ENCODE measurements around the gene PUM2. TPM values are rescaled to one million over a fixed set of nuclear protein-coding genes. Genes with fewer than 3 reads are reported as not detected.

Gene PUM2
- total RNA-seq, 2 experiments from 2014 or later: 78.4 to 112 TPM

DNA sequence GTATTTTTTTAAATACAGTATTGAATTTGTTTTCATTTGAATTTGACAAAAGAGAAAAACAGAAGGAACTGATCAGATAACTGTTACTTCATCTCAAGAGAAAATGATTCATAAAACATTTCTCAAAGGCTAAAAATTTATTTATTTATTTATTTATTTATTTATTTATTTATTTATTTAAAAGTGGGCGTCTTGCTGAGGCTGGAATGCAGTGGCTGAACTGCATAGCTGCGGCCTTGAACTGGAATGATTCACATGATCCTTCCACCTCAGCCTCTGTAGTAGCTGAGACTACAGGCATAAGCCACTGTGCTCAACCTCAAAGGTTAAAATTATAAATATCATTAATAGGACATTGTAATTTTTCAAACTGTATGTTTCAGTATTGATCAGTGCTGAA lies 4.5 kb upstream of the PUM2 start:
- DNase-seq (no peak), ATAC-seq (no peak)
- no peak overlapping the region for H3K27ac Mint-ChIP-seq

DNA sequence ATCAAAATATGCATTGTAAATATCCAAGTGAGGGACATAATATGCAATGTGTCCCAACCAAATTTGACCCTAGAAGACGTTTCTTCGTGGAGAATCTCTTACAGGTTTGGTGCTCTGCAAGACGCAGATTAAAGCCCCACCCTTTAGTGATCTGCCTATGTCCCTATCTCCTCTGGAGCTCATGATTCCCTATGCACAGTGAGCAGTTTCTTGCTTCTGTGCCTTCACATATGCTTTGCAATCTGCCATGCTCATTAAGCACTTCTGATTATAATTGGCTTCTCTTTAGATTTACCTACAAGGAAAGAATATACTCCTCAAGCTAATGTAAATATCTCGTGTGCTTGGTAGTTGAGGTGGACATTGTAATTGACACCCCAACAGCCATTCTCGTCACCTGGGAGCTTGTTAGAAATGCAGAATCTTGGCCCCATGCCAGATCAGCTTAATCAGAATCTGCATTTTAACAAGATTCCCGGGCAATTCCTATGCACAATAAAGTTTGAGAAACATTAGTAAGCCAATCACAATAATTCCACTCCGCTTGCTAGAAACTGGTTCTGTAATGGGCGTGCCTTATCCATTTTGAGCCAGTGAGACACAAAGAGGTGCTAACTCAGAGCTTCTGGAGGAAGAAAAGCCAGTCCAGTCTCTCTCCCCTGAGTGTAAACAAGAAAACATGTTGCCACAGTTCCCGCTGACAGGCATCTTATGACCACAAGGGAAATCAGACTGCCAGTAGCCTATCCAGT lies 2.8 kb upstream of the PUM2 start:
- Mint-ChIP-seq H3K4me3 (no peak overlapping the region), H3K4me1 (peaks cover 4% of the 10 kb centered on the region), H3K27ac (peak overlapping the region; percentile 12), H3K9me3 (ENCODE audit: low read depth) (no peaks in the 10 kb centered on the region), H3K27me3 (no peaks in the 10 kb centered on the region), H3K36me3 (ENCODE audit: low read depth) (peaks cover 13% of the 10 kb centered on the region)
- ChIA-PET CTCF (interaction anchor here (0.7 to 2.8 kb wide), 6 partner anchors 10 to 297 kb away, joined by 4 to 20 read pairs (median 4); partner anchors contain the start of gene HS1BP3), POLR2A (interaction anchor here (0.6 to 0.9 kb wide), 3 partner anchors 13 to 458 kb away, joined by 3 read pairs; no protein-coding TSS in a partner anchor)
- intact Hi-C loops (cut with DNase I, micrococcal nuclease): loop anchor here (5.0 to 10.0 kb wide), 4 partner anchors 361 to 1789 kb away; partner anchors contain the start of genes RDH14 (in 1 of the 2), TTC32 (in 1 of the 2) and WDR35 (in 1 of the 2)
- ATAC-seq (no peak), DNase-seq (no peak)

More for the DNA sequence above, 4.5 kb upstream of the PUM2 start:
- ChIA-PET CTCF (interaction anchor here (0.6 kb wide), 1 partner anchor 406 kb away, joined by 3 read pairs; no protein-coding TSS in a partner anchor), POLR2A (no interaction called here)
- no peaks in the 10 kb centered on the region for H3K27me3 Mint-ChIP-seq
- intact Hi-C loops (cut with DNase I, micrococcal nuclease): loop anchor here in 1 of 2 experiments (10.0 kb wide), 1 partner anchor 1790 kb away; the partner anchor contains the start of gene RDH14
- no peaks in the 10 kb centered on the region for H3K36me3 Mint-ChIP-seq (ENCODE audit: low read depth)
- H3K4me1 Mint-ChIP-seq: no peaks in the 10 kb centered on the region
- H3K4me3 Mint-ChIP-seq: no peak overlapping the region
- no peaks in the 10 kb centered on the region for H3K9me3 Mint-ChIP-seq (ENCODE audit: low read depth)

DNA sequence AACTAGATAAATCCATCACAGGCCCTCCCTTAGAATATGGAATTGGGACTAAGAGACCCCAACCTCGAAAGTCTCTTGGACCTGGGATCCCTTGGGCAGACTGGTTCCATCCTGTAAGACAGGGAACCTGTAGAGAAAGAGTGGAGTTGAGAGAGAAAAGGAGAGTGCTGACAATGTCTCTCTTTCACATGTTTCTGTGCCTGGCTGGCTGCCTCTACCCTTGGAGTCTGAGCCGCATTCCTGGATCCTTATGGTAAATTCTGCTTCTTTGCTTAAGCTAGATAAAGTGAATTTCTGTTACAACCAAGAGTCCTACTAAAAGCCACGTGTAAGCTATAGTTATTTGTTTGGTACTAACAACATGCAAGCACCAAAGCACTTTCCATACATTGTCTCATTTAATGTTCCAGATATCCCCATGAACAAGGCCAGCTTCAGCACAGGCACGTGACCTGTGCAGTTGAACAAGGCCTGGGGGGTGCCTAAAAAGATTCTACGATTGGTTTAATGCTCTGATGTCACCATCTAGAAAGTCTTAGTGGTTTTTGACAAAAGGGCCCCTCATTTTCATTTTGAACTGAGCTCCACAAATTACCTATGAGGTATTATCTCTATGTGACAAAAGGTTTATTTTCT lies 2.1 kb upstream of the PUM2 start:
- intact Hi-C loops (cut with DNase I, micrococcal nuclease): loop anchor here (5.0 to 10.0 kb wide), 4 partner anchors 360 to 1788 kb away; partner anchors contain the start of genes RDH14 (in 1 of the 2), TTC32 (in 1 of the 2) and WDR35 (in 1 of the 2)
- no peak overlapping the region for H3K4me3 Mint-ChIP-seq
- ATAC-seq (no peak), DNase-seq (no peak)
- peaks cover 17% of the 10 kb centered on the region for H3K36me3 Mint-ChIP-seq (ENCODE audit: low read depth)
- H3K9me3 Mint-ChIP-seq (ENCODE audit: low read depth): no peaks in the 10 kb centered on the region
- H3K27ac Mint-ChIP-seq: no peak overlapping the region
- ChIA-PET CTCF (interaction anchor here (1.2 to 2.8 kb wide), 6 partner anchors 9 to 298 kb away, joined by 4 to 20 read pairs (median 4); partner anchors contain the start of gene HS1BP3), POLR2A (interaction anchor here (0.6 to 0.9 kb wide), 3 partner anchors 14 to 457 kb away, joined by 3 read pairs; no protein-coding TSS in a partner anchor)
- peaks cover 7% of the 10 kb centered on the region for H3K4me1 Mint-ChIP-seq
- no peaks in the 10 kb centered on the region for H3K27me3 Mint-ChIP-seq

DNA sequence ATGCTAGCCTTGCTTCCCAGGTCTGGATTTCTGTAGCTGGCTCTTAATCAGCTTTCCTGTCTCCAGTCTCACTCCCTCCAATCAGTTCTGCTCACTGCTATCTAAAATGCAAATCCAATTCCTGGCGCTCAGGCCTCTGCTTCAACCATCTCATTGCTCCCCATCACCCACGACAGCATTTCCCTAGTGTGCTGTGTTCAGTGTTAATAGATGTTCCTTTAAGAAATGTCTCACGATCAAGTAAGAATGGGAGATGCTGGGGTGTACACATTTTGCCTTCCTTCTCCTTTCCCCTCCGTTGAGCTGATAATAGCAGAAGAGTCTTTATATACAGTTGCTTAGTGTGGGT lies 1.6 kb upstream of the PUM2 start:
- Mint-ChIP-seq H3K9me3 (ENCODE audit: low read depth) (no peaks in the 10 kb centered on the region), H3K4me3 (no peak overlapping the region), H3K36me3 (ENCODE audit: low read depth) (peaks cover 20% of the 10 kb centered on the region), H3K27ac (no peak overlapping the region), H3K4me1 (peaks cover 12% of the 10 kb centered on the region), H3K27me3 (no peaks in the 10 kb centered on the region)
- CTCF ChIA-PET: interaction anchor here (1.2 to 2.8 kb wide), 4 partner anchors 9 to 298 kb away, joined by 4 to 20 read pairs (median 4); partner anchors contain the start of gene HS1BP3
- intact Hi-C loops (cut with DNase I, micrococcal nuclease): loop anchor here (5.0 to 10.0 kb wide), 4 partner anchors 360 to 1787 kb away; partner anchors contain the start of genes RDH14 (in 1 of the 2), TTC32 (in 1 of the 2) and WDR35 (in 1 of the 2)
- ATAC-seq: no peak
- no peak for DNase-seq
- POLR2A ChIA-PET: no interaction called here

DNA sequence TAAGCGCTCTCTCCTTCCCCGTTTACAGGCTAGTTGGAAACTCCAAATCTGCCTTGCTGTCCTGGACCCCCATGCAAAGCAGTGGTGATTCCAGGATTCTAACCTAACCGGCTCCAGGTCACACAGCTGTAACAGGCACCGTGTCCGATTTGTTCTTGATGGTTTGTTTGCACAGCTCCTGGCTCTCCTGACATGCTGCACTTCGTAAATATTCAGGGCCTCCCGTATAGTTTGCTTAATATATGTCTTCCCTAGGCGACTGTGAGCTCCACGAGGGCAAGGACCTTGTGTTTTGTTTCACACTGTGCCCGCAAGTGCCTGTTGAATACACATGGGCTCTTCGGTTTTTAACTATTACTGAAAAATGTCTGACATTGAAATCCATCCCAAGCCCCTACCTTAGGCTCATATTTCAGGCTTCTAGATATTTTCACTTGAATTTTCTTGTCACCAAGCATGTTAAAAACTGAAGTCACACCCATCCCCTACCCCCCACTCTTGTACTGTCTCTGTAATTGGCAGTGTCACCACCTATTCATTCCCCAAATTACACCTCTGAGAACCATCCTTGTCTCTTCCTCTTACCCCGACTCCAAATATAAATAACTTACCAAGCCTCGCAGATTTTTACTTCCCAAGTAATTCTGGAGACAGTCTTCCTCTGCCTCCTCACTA lies 1.0 kb upstream of the PUM2 start:
- H3K27ac Mint-ChIP-seq: no peak overlapping the region
- no peak overlapping the region for H3K4me3 Mint-ChIP-seq
- intact Hi-C loops (cut with DNase I, micrococcal nuclease): loop anchor here (1.0 to 10.0 kb wide), 11 partner anchors 14 to 1791 kb away; partner anchors contain the start of genes LAPTM4A (in 2 of the 2), RDH14 (in 2 of the 2), LDAH (in 1 of the 2) and RHOB (in 1 of the 2)
- DNase-seq (peak; percentile 33), ATAC-seq (no peak)
- ChIA-PET POLR2A (interaction anchor here (0.6 to 1.1 kb wide), 3 partner anchors 14 to 95 kb away, joined by 4 to 9 read pairs (median 4); partner anchors contain the start of gene RHOB), CTCF (interaction anchor here (1.4 to 2.8 kb wide), 2 partner anchors 13 to 25 kb away, joined by 5 to 20 read pairs; no protein-coding TSS in a partner anchor)
- H3K9me3 Mint-ChIP-seq (ENCODE audit: low read depth): no peaks in the 10 kb centered on the region
- H3K4me1 Mint-ChIP-seq: peaks cover 17% of the 10 kb centered on the region
- peaks cover 24% of the 10 kb centered on the region for H3K36me3 Mint-ChIP-seq (ENCODE audit: low read depth)
- no peaks in the 10 kb centered on the region for H3K27me3 Mint-ChIP-seq

DNA sequence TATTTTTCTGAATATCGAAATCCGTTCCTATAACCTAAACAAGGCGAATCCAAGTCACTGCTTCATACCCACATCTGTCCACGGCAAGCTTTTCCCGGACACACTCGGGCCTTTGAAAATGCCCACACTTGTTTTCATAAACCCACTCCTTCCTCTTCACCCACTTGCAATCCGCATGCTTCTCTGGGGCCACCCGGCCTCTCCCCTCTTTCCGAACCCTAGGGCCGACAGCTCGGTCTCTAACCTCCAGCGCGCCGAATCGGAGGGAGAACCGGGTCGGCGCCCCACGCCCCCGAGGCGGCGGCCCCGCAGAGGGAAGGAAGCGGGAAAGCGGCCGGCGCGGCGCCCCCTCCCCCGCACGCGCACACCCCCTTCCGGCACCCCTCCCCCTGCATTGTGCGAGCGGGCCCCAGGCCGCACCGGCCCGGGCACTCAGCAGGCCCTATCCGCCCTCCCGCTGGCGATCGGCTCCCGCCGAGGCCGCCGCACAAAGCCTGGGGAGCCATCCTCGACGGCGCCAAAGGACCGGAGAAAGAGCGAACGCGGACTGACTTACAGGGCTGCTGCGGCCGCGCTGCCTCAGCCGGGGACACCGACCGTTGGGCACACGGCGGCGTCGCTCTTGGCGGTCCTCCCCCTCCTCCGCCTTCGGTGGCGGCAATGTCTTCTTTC lies 467 bp downstream of the PUM2 start:
- ATAC-seq (peak; percentile 23), DNase-seq (peak; percentile 77)
- no peaks in the 10 kb centered on the region for H3K9me3 Mint-ChIP-seq (ENCODE audit: low read depth)
- CTCF ChIA-PET: interaction anchor here (0.7 to 16.4 kb wide), 3 partner anchors 15 to 334 kb away, joined by 3 to 200 read pairs (median 10); no protein-coding TSS in a partner anchor
- H3K36me3 Mint-ChIP-seq (ENCODE audit: low read depth): peaks cover 33% of the 10 kb centered on the region
- POLR2A ChIA-PET: interaction anchor here (0.7 to 1.1 kb wide), 3 partner anchors 15 to 100 kb away, joined by 3 to 5 read pairs (median 4); partner anchors contain the start of gene RHOB
- H3K27me3 Mint-ChIP-seq: no peaks in the 10 kb centered on the region
- H3K4me1 Mint-ChIP-seq: peaks cover 33% of the 10 kb centered on the region
- intact Hi-C loops (cut with DNase I, micrococcal nuclease): loop anchor here (1.0 to 10.0 kb wide), 14 partner anchors 15 to 1789 kb away; partner anchors contain the start of genes RDH14 (in 2 of the 2), RHOB (in 2 of the 2), TTC32 (in 2 of the 2) and HS1BP3 (in 1 of the 2)
- peak overlapping the region; percentile 88 for H3K27ac Mint-ChIP-seq
- no peak overlapping the region for H3K4me3 Mint-ChIP-seq

DNA sequence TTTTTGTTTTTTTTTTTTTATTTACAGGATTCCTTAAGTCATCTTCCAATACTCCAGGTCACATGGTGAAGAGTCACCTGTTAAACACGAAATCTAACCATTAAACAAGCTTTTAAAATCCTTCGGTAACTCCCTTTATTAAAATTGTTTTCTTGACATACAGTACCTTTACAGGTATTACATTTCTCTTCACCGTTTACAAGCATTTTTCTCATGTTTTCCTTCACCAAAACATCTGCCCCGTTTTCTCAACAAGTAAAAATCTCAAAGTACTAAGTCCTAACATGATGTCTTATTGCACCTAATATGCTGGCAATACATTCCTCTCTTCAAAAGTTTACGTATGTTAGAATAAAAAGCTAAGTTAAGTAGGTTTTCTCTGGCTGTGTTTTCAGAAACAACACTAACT lies 1.1 kb downstream of the PUM2 start:
- no peaks in the 10 kb centered on the region for H3K9me3 Mint-ChIP-seq (ENCODE audit: low read depth)

DNA sequence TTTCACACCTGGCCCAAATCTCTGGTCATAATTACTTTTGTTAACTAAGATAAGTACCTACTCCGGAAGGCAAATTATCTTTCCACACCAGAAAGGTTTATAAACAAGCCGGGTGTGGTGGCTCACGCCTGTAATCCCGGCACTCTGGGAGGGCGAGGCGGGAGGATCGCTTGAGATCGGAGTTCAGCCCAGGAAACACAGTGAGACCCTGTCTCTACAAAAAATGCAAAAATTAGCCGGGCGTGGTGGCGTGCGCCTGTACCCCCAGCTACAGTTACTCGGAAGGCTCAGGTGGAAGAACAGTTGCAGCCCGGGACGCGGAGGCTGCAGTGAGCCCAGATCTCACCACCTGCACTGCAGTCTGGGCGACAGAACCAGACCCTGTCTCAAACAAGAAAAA lies 2.1 kb downstream of the PUM2 start:
- Mint-ChIP-seq H3K36me3 (ENCODE audit: low read depth) (peaks cover 39% of the 10 kb centered on the region), H3K4me1 (peaks cover 47% of the 10 kb centered on the region), H3K9me3 (ENCODE audit: low read depth) (no peaks in the 10 kb centered on the region), H3K27me3 (no peaks in the 10 kb centered on the region), H3K27ac (peak overlapping the region; percentile 88), H3K4me3 (no peak overlapping the region)
- no peak for ATAC-seq
- CTCF ChIA-PET: interaction anchor here (0.9 to 16.4 kb wide), 3 partner anchors 17 to 64 kb away, joined by 4 to 200 read pairs (median 10); no protein-coding TSS in a partner anchor
- DNase-seq: peak; percentile 35
- intact Hi-C loops (cut with DNase I, micrococcal nuclease): no loop called here
- POLR2A ChIA-PET: interaction anchor here (0.6 kb wide), 1 partner anchor 104 kb away, joined by 3 read pairs; no protein-coding TSS in a partner anchor

More for the DNA sequence above, 1.1 kb downstream of the PUM2 start:
- POLR2A ChIA-PET: interaction anchor here (0.6 to 1.1 kb wide), 6 partner anchors 16 to 254 kb away, joined by 3 to 10 read pairs (median 4); partner anchors contain the start of gene RHOB
- H3K36me3 Mint-ChIP-seq (ENCODE audit: low read depth): peaks cover 37% of the 10 kb centered on the region
- intact Hi-C loops (cut with DNase I, micrococcal nuclease): no loop called here
- DNase-seq: no peak
- no peak for ATAC-seq
- no peaks in the 10 kb centered on the region for H3K27me3 Mint-ChIP-seq
- no peak overlapping the region for H3K4me3 Mint-ChIP-seq
- peaks cover 37% of the 10 kb centered on the region for H3K4me1 Mint-ChIP-seq
- peak overlapping the region; percentile 88 for H3K27ac Mint-ChIP-seq
- CTCF ChIA-PET: interaction anchor here (0.7 to 16.4 kb wide), 5 partner anchors 10 to 334 kb away, joined by 3 to 200 read pairs (median 4); no protein-coding TSS in a partner anchor

DNA sequence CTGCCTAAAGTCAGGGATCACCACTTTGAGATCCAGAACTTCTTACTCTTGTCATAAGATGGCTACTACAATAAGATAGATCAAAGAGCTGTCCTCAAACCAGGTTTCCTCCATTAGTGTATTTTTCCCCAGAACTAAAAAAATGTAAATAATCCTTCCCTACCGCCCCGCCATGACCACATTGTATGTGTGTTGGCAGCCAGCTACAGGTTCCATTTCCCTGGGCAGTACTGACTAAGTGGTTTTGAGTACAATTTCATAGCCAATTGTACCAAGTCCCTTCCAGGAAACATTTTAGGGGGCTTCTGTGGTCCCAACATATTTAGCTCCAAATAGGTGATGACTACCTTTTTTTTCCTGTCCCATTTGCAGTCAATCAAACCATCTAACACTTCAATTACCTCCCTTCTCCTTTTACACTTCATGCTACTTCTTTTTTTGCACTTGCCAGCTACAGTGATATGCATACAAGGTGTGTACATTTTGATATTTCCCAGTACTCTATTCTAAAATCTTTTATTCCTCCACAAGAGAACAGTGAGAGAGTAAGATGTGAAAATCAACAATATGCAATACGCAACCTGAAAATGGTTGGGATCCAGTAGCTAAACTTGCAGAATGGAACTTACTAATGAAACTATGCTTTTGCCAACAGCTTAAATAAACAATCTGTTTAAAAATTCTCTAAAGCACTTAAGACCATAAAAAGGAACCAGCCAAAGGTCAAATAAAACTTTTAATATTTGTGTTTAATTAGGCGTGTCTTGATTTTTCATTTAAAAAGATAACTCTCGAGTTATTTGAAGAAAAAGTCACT lies 3.9 kb downstream of the PUM2 start:
- Mint-ChIP-seq H3K36me3 (ENCODE audit: low read depth) (peaks cover 39% of the 10 kb centered on the region), H3K27ac (peak overlapping the region; percentile 61), H3K27me3 (no peaks in the 10 kb centered on the region), H3K4me3 (peak overlapping the region; percentile 22), H3K9me3 (ENCODE audit: low read depth) (no peaks in the 10 kb centered on the region), H3K4me1 (peaks cover 56% of the 10 kb centered on the region)
- intact Hi-C loops (cut with DNase I, micrococcal nuclease): no loop called here
- ATAC-seq (no peak), DNase-seq (no peak)
- CTCF ChIA-PET: interaction anchor here (0.7 to 16.4 kb wide), 5 partner anchors 11 to 64 kb away, joined by 3 to 200 read pairs (median 4); no protein-coding TSS in a partner anchor
- POLR2A ChIA-PET: interaction anchor here (0.6 kb wide), 2 partner anchors 20 to 238 kb away, joined by 3 to 4 read pairs; no protein-coding TSS in a partner anchor
